Germinal center (tissue), 1 donor: ENCODE data around the gene PPFIA3.

ENCODE experiments used
- DNase-seq: peaks from one replicate; pipeline ENCODE4 v3.0.0; 2012; ENCODE audit warnings: mixed read lengths, low spot score

Gene PPFIA3

GRCh38 chr19:49182848-49183375 is 63.6 kb downstream of the PPFIA3 start:
- DNase-seq = no peak

- no peak for DNase-seq
Measured at GRCh38 chr19:49186108-49186507, 66.8 kb downstream of the PPFIA3 start.

- no peak for DNase-seq
Measured at GRCh38 chr19:49188626-49189200, 69.4 kb downstream of the PPFIA3 start.

GRCh38 chr19:49189259-49189658 is 69.9 kb downstream of the PPFIA3 start:
- DNase-seq = no peak

DNA sequence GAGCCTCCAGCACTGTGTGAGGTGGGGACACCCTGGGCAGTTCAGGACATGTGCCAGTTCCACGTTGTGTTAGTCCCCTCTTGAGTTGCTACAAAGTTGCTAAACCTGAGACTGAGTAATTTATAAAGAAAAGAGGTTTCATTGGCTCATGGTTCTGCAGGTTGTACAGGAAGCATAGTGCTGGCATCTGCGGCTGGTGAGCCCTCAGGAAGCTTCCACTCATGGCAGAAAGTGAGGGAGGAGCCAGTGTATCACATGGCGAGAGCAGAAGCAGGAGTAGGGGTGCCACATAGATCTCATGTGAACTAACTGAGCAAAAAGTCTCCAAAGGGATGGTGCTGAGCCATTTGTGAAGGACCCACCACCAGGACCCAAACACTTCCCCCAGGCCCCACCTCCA is 71.4 kb downstream of the PPFIA3 start:
- no peak for DNase-seq

GRCh38 chr19:49193822-49194394 is 74.6 kb downstream of the PPFIA3 start:
- no peak for DNase-seq

GRCh38 chr19:49194408-49194807 is 75.1 kb downstream of the PPFIA3 start:
- DNase-seq = no peak

DNA sequence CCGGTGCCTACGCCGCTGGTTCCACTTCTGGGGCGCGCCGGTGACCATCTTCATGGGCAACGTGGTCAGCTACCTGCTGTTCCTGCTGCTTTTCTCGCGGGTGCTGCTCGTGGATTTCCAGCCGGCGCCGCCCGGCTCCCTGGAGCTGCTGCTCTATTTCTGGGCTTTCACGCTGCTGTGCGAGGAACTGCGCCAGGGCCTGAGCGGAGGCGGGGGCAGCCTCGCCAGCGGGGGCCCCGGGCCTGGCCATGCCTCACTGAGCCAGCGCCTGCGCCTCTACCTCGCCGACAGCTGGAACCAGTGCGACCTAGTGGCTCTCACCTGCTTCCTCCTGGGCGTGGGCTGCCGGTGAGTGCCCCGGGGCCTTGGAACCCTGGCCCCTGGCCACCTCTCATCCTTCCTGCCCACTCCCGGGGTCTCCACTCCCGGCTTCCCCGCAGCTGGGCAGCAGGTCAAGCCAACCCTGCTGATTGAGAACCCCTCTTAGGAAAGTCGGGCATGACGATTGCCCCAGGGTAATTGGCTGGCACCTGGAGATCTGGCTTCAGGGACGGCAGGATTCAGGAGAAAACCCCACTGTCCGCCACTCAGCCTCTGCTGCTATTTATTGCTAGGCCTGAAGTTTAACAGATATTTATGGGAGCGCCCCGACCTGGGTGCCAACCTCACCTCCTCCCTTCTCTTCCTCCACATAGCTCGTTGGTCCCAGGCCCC is 77.3 kb downstream of the PPFIA3 start:
- DNase-seq = no peak

DNA sequence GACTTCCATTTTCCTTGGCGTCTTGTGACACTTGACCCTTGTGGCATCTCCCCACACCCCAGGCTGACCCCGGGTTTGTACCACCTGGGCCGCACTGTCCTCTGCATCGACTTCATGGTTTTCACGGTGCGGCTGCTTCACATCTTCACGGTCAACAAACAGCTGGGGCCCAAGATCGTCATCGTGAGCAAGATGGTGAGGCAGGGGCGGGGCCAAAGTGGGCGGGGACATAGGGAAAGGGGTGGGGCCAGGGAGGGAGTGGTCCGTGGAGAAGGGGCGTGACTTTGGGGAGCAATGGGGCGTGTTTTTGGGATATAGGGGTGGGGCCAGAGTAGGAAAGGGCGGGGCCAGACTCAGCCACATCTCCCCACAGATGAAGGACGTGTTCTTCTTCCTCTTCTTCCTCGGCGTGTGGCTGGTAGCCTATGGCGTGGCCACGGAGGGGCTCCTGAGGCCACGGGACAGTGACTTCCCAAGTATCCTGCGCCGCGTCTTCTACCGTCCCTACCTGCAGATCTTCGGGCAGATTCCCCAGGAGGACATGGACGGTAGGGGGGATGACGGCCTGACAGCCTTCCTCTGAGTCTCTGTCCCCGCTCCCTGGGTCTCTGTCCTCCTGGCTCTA is 81.0 kb downstream of the PPFIA3 start:
- no peak for DNase-seq
